K562 (cell line): ENCODE measurements around the gene RASAL1. TPM values are rescaled to one million over a fixed set of nuclear protein-coding genes. Genes with fewer than 3 reads are reported as not detected.

Source experiments
- ATAC-seq: fragments of 200-7000 bp; cut with Tn5 transposase; 3 replicates; pipeline ENCODE4 v1.9.1; 2020; ENCODE audit warnings: moderate library complexity
- BruUV-seq: library from RNA; stranded (reverse); fragments of 400-500 nt; replicated peaks from 2 replicates; lab custom pipeline; 2021; lab: Mats Ljungman, UMichigan
- CTCF ChIA-PET: fragments of 300-600 bp; formaldehyde crosslinking; extraction: SDS; loops from one replicate; lab custom pipeline; 2021; ENCODE audit warnings: low intra/inter-chr PET ratio; lab: Yijun Ruan, JAX
- POLR2A ChIA-PET: fragments of 300-600, 350-650 bp; sonication (Branson Sonifier 250); formaldehyde crosslinking; extraction: SDS; loops from one replicate; lab custom pipeline; 2021; ENCODE audit warnings: antibody characterized with exemption, inconsistent platforms; lab: Yijun Ruan, JAX
- DNase-seq, 4 experiments: peaks; one replicate each; pipeline versions ENCODE4 v3.0.0 to v3.0.0-alpha.2; 2011 to 2018; ENCODE audit warnings: low spot score in 3 of 4, mixed read lengths in 3 of 4; ENCODE audit errors: extremely low read depth in 1 of 4
- FAIRE-seq: peaks from 2 replicates; lab custom pipeline; 2011; peaks lifted over from hg19 to GRCh38; lab: Jason Lieb, UNC
- H2AFZ ChIP-seq: 2 replicates; pipeline ENCODE4 v1.6.0; 2011; ENCODE audit warnings: low read depth, low read length, control low read depth, inconsistent platforms
- H3K27ac ChIP-seq: fragments of 200-600 bp; 3 replicates; pipeline ENCODE4 v1.8.0; 2011; ENCODE audit warnings: low read depth, mild to moderate bottlenecking, control low read depth, inconsistent platforms, low read length, moderate library complexity, mixed read lengths; ENCODE audit errors: extremely low read depth
- H3K27me3 ChIP-seq, 2 experiments: fragments of 300-600 bp in 1 of 2; 2 replicates in 1 of 2; 3 replicates in 1 of 2; pipeline versions ENCODE4 v1.6.0 to v1.8.0; 2011; ENCODE audit warnings: inconsistent platforms in 2 of 2, low read length in 2 of 2, mild to moderate bottlenecking in 1 of 2, mixed read lengths in 1 of 2, moderate library complexity in 1 of 2; ENCODE audit not compliant: control insufficient read depth in 2 of 2, insufficient read depth in 2 of 2
- H3K36me3 ChIP-seq: fragments of 300-600 bp; 3 replicates; pipeline ENCODE4 v1.8.0; 2011; ENCODE audit warnings: mild to moderate bottlenecking, low read length, inconsistent platforms; ENCODE audit not compliant: control insufficient read depth, insufficient read depth
- H3K4me1 ChIP-seq, 2 experiments: fragments of 200-600 bp in 1 of 2; replicated peaks in 1 of 2; 2 replicates in 1 of 2; 3 replicates in 1 of 2; pipeline versions ENCODE4 v1.5.1 to v1.8.0; 2011; ENCODE audit warnings: inconsistent platforms in 2 of 2, low read length in 2 of 2, mild to moderate bottlenecking in 1 of 2, mixed read lengths in 1 of 2, moderate library complexity in 1 of 2; ENCODE audit not compliant: control insufficient read depth in 2 of 2, insufficient read depth in 2 of 2
- H3K4me2 ChIP-seq: 2 replicates; pipeline ENCODE4 v1.6.1; 2011; ENCODE audit warnings: low read length, control low read depth, inconsistent platforms, mixed read lengths; ENCODE audit not compliant: insufficient read depth
- H3K4me3 ChIP-seq: fragments of 200-600 bp; sonication (generic), shearing (Covaris generic); 2 replicates; pipeline ENCODE4 v1.5.1; 2016; ENCODE audit warnings: control low read depth, inconsistent platforms
- H3K79me2 ChIP-seq: fragments of 200-600 bp; 3 replicates; pipeline ENCODE4 v1.8.0; 2011; ENCODE audit warnings: low read length, inconsistent platforms; ENCODE audit not compliant: control insufficient read depth, insufficient read depth
- H3K9ac ChIP-seq, 2 experiments: 2 replicates each; pipeline versions ENCODE4 v1.6.0 to v1.6.1; 2011; ENCODE audit warnings: low read depth in 2 of 2, low read length in 2 of 2, control low read depth in 1 of 2, inconsistent platforms in 1 of 2, mild to moderate bottlenecking in 1 of 2, mixed read lengths in 1 of 2; ENCODE audit not compliant: insufficient read depth in 1 of 2
- H3K9me1 ChIP-seq: one replicate; pipeline ENCODE4 v1.6.0; 2011; ENCODE audit warnings: inconsistent platforms, mild to moderate bottlenecking, low read length, moderate library complexity; ENCODE audit not compliant: control insufficient read depth, insufficient read depth
- H3K9me3 ChIP-seq: replicated peaks from 2 replicates; pipeline ENCODE4 v1.5.1; 2011; ENCODE audit warnings: low read depth, low read length, inconsistent platforms; ENCODE audit not compliant: control insufficient read depth, insufficient read depth
- H4K20me1 ChIP-seq: replicated peaks from 2 replicates; pipeline ENCODE4 v1.6.1; 2011; ENCODE audit warnings: low read length, inconsistent platforms, mixed read lengths; ENCODE audit not compliant: control insufficient read depth, insufficient read depth
- ATF6 ChIP-seq: sonication (generic); formaldehyde crosslinking; IDR thresholded peaks from 2 replicates; pipeline ENCODE4 v1.4.0; 2020; ENCODE audit warnings: mild to moderate bottlenecking, missing genetic modification reagents
- ESRRA ChIP-seq: fragments of 450-650 bp; IDR thresholded peaks from 2 replicates; pipeline ENCODE4 v1.6.1; 2014; ENCODE audit warnings: low read depth, mild to moderate bottlenecking, moderate library complexity, borderline replicate concordance
- FOS ChIP-seq: IDR thresholded peaks from 3 replicates; pipeline ENCODE4 v1.6.1; 2011; ENCODE audit not compliant: insufficient read length; ENCODE audit errors: extremely low read depth
- GATA2 ChIP-seq: sonication (generic); formaldehyde crosslinking; IDR thresholded peaks from 2 replicates; pipeline ENCODE4 v1.4.0; 2020; ENCODE audit warnings: mild to moderate bottlenecking, missing genetic modification reagents
- MLX ChIP-seq, 2 experiments: fragments of 450-650 bp in 1 of 2; sonication (generic) in 1 of 2; formaldehyde crosslinking; conservative IDR thresholded peaks; 2 replicates each; pipeline versions ENCODE4 v1.4.0 to v1.8.1; 2020 to 2022; ENCODE audit warnings: mild to moderate bottlenecking in 1 of 2, missing genetic modification reagents in 1 of 2
- TFE3 ChIP-seq: fragments of 450-650 bp; formaldehyde crosslinking; IDR thresholded peaks from 2 replicates; pipeline ENCODE4 v1.4.0; 2020; ENCODE audit warnings: mild to moderate bottlenecking, mixed read lengths
- UBTF ChIP-seq, 2 experiments: IDR thresholded peaks; 2 replicates each; pipeline ENCODE4 v1.6.1; 2012; ENCODE audit warnings: improper control_type of control experiment in 2 of 2, low read depth in 2 of 2, low read length in 2 of 2, borderline replicate concordance in 1 of 2
- WGBS: fragments of 100-300 bp; shearing (Covaris generic); methylation state at CpG from one replicate; pipeline ENCODE4 v1.1.6; 2016; ENCODE audit warnings: low coverage, mixed read lengths; ENCODE audit not compliant: insufficient coverage; ENCODE audit errors: missing lambda C conversion rate; 5-methylcytosine and 5-hydroxymethylcytosine counted together
- in situ Hi-C: fragments of 300-500 bp; cut with MboI; formaldehyde crosslinking; loops from 4 replicates; pipeline ENCODE4 v1.15.0; 2018; ENCODE audit warnings: inconsistent platforms, mixed read lengths
- intact Hi-C: fragments of 100-400 bp; cut with micrococcal nuclease; formaldehyde crosslinking; loops from 2 replicates; pipeline ENCODE4 v1.14.2; 2022
- polyA plus RNA-seq, 8 experiments: library from polyadenylated mRNA; depleted of rRNA in 4 of 8; stranded (reverse) in 5 of 8; unstranded in 3 of 8; fragments of >200 nt; fragmentation: Nextera tagmentation in 2 of 8; fragmentation: Illumina TruSeq in 1 of 8; extraction: Ambion mirVana in 2 of 8; extraction: Trizol in 1 of 8; gene quantifications; 2 replicates each; pipeline versions ENCODE4 v1.2.1 to v1.2.3, GENCODE V29; 2011 to 2014; ENCODE audit warnings: inconsistent platforms in 1 of 8, missing spikeins in 1 of 8
- total RNA-seq, 7 experiments: library from RNA; depleted of rRNA in 6 of 7; stranded (reverse); fragments of >200 nt in 6 of 7; fragmentation: Illumina TruSeq in 2 of 7; extraction: Trizol in 2 of 7; gene quantifications; 2 replicates each; pipeline versions ENCODE4 v1.2.1 to v1.2.3, GENCODE V29; 2011 to 2021; ENCODE audit warnings: low replicate concordance in 1 of 7

The RASAL1 gene
- total and polyA plus RNA-seq, 9 of the 15 experiments (the other 6 are each of a cell fraction or from before 2014, with no cell fraction given), result 0.06 to 0.16 (median 0.14) TPM; not detected in 6

GRCh38 chr12:113109872-113110599, 25.5 kb downstream of the RASAL1 start (continued):
- no peak for TF ChIP-seq ESRRA

GRCh38 chr12:113109360-113109759, 26.2 kb downstream of the RASAL1 start:
- Histone ChIP-seq H3K36me3 (no peaks in the 10 kb centered on the region), H3K27me3 (peaks cover 19 to 59% of the 10 kb centered on the region in 2 experiments), H4K20me1 (peaks cover 12% of the 10 kb centered on the region; the same call in 1 of the 2 replicates), H3K27ac (no peak overlapping the region), H3K79me2 (no peaks in the 10 kb centered on the region), H3K4me2 (no peak overlapping the region), H3K9me3 (no peaks in the 10 kb centered on the region), H3K9ac (no peak overlapping the region), H3K4me3 (no peak overlapping the region), H3K9me1 (no peaks in the 10 kb centered on the region), H3K4me1 (peaks cover 0 to 6% of the 10 kb centered on the region in 2 experiments; a peak in 1 of 5 replicates), H2AFZ (no peak overlapping the region)
- intact Hi-C loops, result no loop called here
- TF ChIP-seq UBTF (IDR thresholded peaks at IDR 0.05; ENCODE audit: borderline replicate concordance in 1 of 2, low read depth in 2 of 2, low read length in 2 of 2), result no peak
- no peak for TF ChIP-seq TFE3 (CRISPR knock-in tag)
- no peak for TF ChIP-seq ATF6 (CRISPR knock-in tag)
- TF ChIP-seq MLX (CRISPR knock-in tag; conservative IDR thresholded peaks at IDR 0.05), result no peak
- TF ChIP-seq GATA2 (CRISPR knock-in tag), result no peak
- TF ChIP-seq FOS, result no peak
- no peak for DNase-seq
- WGBS, result 2% methylated on average over 5 of the region's 5 CpGs
- CTCF ChIA-PET, result no interaction called here
- no peak for FAIRE-seq
- no peak for ATAC-seq
- in situ Hi-C loops, result no loop called here
- POLR2A ChIA-PET, result interaction anchor here (0.6 kb wide), 1 partner anchor 44 kb away, joined by 3 read pairs; no protein-coding TSS in a partner anchor
- BruUV-seq, result no TSS peak
